Pancreas (tissue), 10 donors: Measurements from ENCODE around the gene BSPRY. TPM values are rescaled to one million over a fixed set of nuclear protein-coding genes. Genes with fewer than 3 reads are reported as not detected.
"Not testable (repeated sequence)": the region's sequence is repeated elsewhere in the genome, so short reads cannot be mapped to it uniquely, and the experiment has no call there.

Experiments
- ATAC-seq, 4 donors: fragments of 200-7000 bp; cut with Tn5 transposase; one replicate each; pipeline versions ENCODE4 v1.8.0 to v1.9.1; 2020; ENCODE audit warnings: mild to moderate bottlenecking in 4 of 4, moderate library complexity in 4 of 4
- DNase-seq, 6 donors: peaks; one replicate each; pipeline ENCODE4 v3.0.0-alpha.2; 2020
- FAIRE-seq: peaks from 2 replicates; lab custom pipeline; 2012; peaks lifted over from hg19 to GRCh38; lab: Jason Lieb, UNC
- H3K27ac ChIP-seq, 4 donors: fragments of 200-600 bp; sonication (generic); 1 replicate in 3 of 4; 2 replicates in 1 of 4; pipeline versions ENCODE4 v1.5.0 to v1.8.0; 2020
- H3K27me3 ChIP-seq, 4 donors: fragments of 200-600 bp; one replicate each; pipeline ENCODE4 v1.8.0; 2021
- H3K36me3 ChIP-seq, 3 donors: fragments of 200-600 bp; sonication (generic) in 1 of 3; one replicate each; pipeline versions ENCODE4 v1.5.0 to v1.8.0; 2020 to 2021
- H3K4me1 ChIP-seq, 3 donors: fragments of 200-600 bp; one replicate each; pipeline ENCODE4 v1.8.0; 2021
- H3K4me3 ChIP-seq, 4 donors: fragments of 200-600 bp; sonication (generic) in 2 of 4; one replicate each; pipeline versions ENCODE4 v1.5.0 to v1.8.0; 2020 to 2021
- H3K9me3 ChIP-seq, 4 donors: fragments of 200-600 bp; one replicate each; pipeline ENCODE4 v1.8.0; 2021
- CTCF ChIP-seq, 4 donors: fragments of 200-600 bp; sonication (generic) in 3 of 4; IDR thresholded peaks; one replicate each; pipeline versions ENCODE4 v1.5.0 to v1.8.0; 2021; ENCODE audit warnings: antibody characterized with exemption in 4 of 4
- WGBS, 2 donors: extraction: QIAGEN DNeasy Blood & Tissue Kit; methylation state at CpG; one replicate each; pipeline ENCODE4 v1.1.7; 2013; 5-methylcytosine and 5-hydroxymethylcytosine counted together
- intact Hi-C, 3 donors: fragments of 100-400 bp; cut with DNase I; formaldehyde crosslinking; loops; one replicate each; pipeline versions ENCODE4 v1.11.1 to v1.14.2; 2022
- polyA plus RNA-seq, 2 donors: library from polyadenylated mRNA; stranded (reverse); fragments of 200-250 nt; gene quantifications; one replicate each; pipeline ENCODE4 v1.2.3, GENCODE V29; 2013
- total RNA-seq, 6 donors: library from RNA; stranded (reverse); fragmentation: NEBNext Ultra II Directional in 4 of 6; extraction: Animal tissue kit (Norgen Biotek cat#: 25700) in 4 of 6; gene quantifications; one replicate each; pipeline versions ENCODE4 v1.2.1 to v1.2.4, GENCODE V29; 2021 to 2023
- donor health status: healthy with polysubstance abuse.
- donor health status: DM: no; HTN: no; CAD: no; lungs with moderate emphysema.
- donor health status: DM: no; HTN: no; CAD: no.
- donor health status: control.
- donor health status: control.
- donor health status: Bipolar disorder and iron deficiency.
- donor health status: DM: yes; HTN: yes; CAD: no.
- donor health status: DM: no; HTN: no; CAD: no.
- donor health status: DM: no; HTN: no; CAD: no.
- donor health status: DM: yes; HTN: yes; CAD: no.

Gene BSPRY
- total and polyA plus RNA-seq, 8 donors = 12.5 to 35.9 (median 21.3) TPM

DNA sequence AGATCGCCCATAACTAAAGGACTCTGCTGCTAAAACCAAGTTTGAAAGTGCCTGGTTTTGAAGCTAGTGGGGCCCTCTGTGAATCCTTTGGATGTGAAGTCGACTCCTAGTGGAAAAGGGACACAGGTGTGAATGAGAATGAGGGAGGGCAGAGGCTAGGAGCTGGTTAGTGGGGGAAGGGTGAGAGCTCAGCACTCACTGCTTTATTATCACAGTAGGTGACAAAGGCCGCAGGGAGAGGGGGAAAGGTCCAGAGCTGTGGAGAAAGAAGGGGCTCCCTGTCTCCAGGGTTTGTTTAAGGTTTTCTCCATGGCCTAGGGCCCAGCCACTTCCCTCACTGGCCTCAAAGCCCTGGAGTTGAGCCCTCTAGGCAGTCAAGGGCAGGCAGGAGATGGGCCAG is 23.9 kb downstream of the BSPRY start:
- no peak for FAIRE-seq
- H3K27me3 ChIP-seq = no peaks in the 10 kb centered on the region
- H3K27ac ChIP-seq = peak overlapping the region in 1 of 4 donors; percentile 35
- intact Hi-C loops = no loop called here
- H3K36me3 ChIP-seq = peaks cover 0 to 15% (median 0%) of the 10 kb centered on the region in 3 donors
- H3K9me3 ChIP-seq = no peaks in the 10 kb centered on the region
- WGBS, 2 donors = 34 to 46% methylated on average over 3 of the region's 3 CpGs
- no peak for DNase-seq
- no peak for ATAC-seq
- peaks cover 27 to 48% (median 44%) of the 10 kb centered on the region in 3 donors for H3K4me1 ChIP-seq
- no peak for TF ChIP-seq CTCF (IDR thresholded peaks at IDR 0.05)
- H3K4me3 ChIP-seq = no peak overlapping the region

DNA sequence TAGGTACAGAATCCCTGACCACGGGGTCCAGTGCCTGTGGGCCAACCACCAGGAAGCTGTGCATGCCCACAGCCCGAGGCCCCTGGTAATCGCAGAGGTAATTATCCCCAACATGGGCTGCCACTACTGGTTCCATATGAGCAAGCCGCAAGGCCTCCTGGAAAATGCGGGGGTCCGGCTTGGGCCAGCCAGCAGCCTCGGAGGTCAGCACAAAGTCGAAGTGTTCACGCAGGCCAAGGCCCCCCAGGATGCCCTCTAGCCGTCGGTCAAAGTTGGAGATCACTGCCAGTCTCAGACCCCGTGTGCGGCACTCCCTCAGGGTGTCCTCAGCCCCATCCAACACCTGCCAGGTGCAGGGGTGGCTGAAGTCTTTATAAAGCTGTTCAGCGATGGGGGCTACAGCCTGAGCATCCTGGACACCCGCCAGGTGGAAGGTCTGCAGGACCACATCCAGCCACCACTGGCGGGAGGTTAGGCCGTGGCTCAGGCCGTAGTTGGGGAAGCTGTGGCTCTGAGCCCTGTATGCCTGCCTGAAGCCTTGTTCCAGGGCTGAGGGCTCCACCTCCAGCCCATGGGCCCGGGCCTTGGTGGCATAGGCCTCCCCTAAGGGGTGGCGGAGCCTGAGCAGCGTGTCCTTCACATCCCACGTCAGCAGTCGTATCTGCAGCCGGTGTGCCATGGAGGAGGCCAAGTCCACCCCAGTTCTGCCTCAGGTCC is 24.5 kb downstream of the BSPRY start:
- H3K4me3 ChIP-seq = no peak overlapping the region
- FAIRE-seq = no peak
- no peak for ATAC-seq
- H3K27me3 ChIP-seq = no peaks in the 10 kb centered on the region
- DNase-seq = peak in 2 of 6 donors; percentile 65 to 77
- intact Hi-C loops = no loop called here
- peak overlapping the region in 1 of 4 donors; percentile 35 for H3K27ac ChIP-seq
- 59 to 63% methylated on average over 24 of the region's 24 CpGs for WGBS, 2 donors
- H3K9me3 ChIP-seq = no peaks in the 10 kb centered on the region
- peaks cover 0 to 15% (median 0%) of the 10 kb centered on the region in 3 donors for H3K36me3 ChIP-seq
- TF ChIP-seq CTCF (IDR thresholded peaks at IDR 0.05) = no peak
- peaks cover 33 to 52% (median 50%) of the 10 kb centered on the region in 3 donors for H3K4me1 ChIP-seq

- Histone ChIP-seq H3K27me3 (no peaks in the 10 kb centered on the region), H3K9me3 (no peaks in the 10 kb centered on the region), H3K4me3 (peak overlapping the region; percentile 72 to 91 (median 79)), H3K27ac (peak overlapping the region; percentile 93 to 97 (median 94)), H3K36me3 (peaks cover 0 to 15% (median 0%) of the 10 kb centered on the region in 3 donors), H3K4me1 (peaks cover 33 to 58% (median 48%) of the 10 kb centered on the region in 3 donors)
- no peak for FAIRE-seq
- TF ChIP-seq CTCF (IDR thresholded peaks at IDR 0.05) = no peak
- peak in 2 of 6 donors; percentile 51 to 61 for DNase-seq
- peak; percentile 26 to 38 (median 34) for ATAC-seq
- 36 to 38% methylated on average over 6 of the region's 6 CpGs for WGBS, 2 donors
- intact Hi-C loops = no loop called here
Measured at GRCh38 chr9:113375057-113376023, 26.0 kb downstream of the BSPRY start.

DNA sequence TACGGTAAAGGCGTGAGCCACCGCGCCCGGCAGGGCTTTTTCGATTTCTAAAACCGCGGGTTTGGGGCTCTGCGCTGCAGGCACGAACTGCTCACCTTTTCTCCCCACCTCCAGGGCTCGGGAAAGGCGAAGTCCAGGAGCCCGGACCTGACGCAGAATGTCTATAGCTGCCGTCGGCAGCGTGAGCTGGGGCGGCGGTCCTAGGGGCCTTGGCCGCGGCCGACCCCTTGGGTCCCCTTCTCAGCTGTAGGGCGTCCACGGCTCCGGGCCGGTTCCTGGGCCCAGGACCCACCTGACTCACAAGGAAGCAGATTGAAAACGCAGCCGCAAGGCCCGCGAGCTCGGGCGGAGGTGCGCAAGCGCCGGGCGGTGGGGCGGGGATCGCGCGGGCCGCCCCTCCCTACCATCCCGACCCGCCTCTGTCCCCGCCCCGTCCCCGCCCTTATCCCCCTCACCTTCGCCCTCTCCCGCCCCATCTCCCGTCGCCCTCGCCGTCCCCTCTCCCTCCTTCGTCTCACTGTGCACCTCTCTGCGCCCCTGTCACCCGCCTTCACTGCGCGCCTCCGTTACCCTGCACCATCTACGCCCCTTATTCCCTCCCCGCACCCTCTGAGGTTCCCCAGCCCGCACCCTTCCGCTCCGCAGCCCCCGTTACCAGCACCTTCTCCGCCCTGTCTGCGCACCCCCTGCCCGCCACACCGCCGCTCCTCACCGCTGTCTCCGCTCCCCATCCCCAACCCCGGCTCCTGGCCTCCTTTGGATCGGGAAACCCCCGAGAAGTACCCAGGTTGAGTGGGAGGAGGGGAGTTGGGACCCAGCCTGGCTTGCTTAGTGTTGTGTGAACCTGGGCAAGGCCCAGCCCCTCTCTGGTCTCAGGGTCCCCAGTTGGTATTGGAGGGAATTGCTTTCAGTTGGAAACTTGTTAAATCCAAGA is 27.6 kb downstream of the BSPRY start, which contains the start of gene HDHD3:
Gene HDHD3 (minus strand): TSS at position 353 of the 934 bp plus-strand sequence. CDS start 2,632 bp downstream, outside the sequence.
- intact Hi-C loops = no loop called here
- Histone ChIP-seq H3K4me3 (peak within 1 kb of the TSS; percentile 72 to 91 (median 79)), H3K36me3 (peaks cover 0 to 15% (median 0%) of the 10 kb centered on the region in 3 donors), H3K9me3 (no peaks in the 10 kb centered on the region), H3K27me3 (no peaks in the 10 kb centered on the region), H3K27ac (peak within 1 kb of the TSS; percentile 93 to 97 (median 94)), H3K4me1 (peaks cover 34 to 61% (median 56%) of the 10 kb centered on the region in 3 donors)
- WGBS, 2 donors = 1% methylated on average over 47 to 74 of the region's 74 CpGs
- ATAC-seq (peak; percentile 79 to 91 (median 86)), FAIRE-seq (no peak), DNase-seq (peak; percentile 89 to 95 (median 91))
- TF ChIP-seq CTCF (IDR thresholded peaks at IDR 0.05) = no peak

DNA sequence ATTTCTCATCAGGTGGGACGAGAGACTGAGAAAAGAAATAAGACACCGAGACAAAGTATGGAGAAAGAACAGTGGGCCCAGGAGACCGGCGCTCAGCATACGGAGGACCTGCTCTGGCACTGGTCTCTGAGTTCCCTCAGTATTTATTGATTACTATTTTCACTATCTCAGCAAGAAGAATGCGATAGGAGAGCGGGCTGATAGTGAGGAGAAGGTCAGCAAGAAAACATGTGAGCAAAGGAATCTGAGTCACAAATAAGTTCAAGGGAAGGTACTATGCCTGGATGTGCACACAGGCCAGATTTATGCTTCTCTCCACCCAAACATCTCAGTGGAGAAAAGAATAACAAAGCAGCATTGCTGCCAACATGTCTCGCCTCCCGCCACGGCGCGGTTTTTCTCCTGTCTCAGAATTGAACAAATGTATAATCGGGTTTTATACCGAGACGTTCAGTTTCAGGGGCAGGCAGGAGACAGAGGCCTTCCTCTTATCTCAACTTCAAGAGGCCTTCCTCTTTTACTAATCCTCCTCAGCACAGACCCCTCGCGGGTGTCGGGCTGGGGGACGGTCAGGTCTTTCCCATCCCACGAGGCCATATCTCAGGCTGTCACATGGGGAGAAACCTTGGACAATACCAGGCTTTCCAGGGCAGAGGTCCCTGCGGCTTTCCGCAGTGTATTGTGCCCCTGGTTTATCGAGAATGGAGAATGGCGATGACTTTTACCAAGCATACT is 29.9 kb downstream of the BSPRY start:
- peaks cover 41 to 60% (median 54%) of the 10 kb centered on the region in 3 donors for H3K4me1 ChIP-seq
- 14% methylated on average over 24 of the region's 24 CpGs for WGBS, 2 donors
- H3K27ac ChIP-seq = peak overlapping the region; percentile 17 to 95 (median 60)
- ATAC-seq, H3K27me3 ChIP-seq, intact Hi-C loops, H3K4me3 ChIP-seq, H3K9me3 ChIP-seq, FAIRE-seq, H3K36me3 ChIP-seq: not testable (repeated sequence)
- DNase-seq = peak in 1 of 6 donors; percentile 55

DNA sequence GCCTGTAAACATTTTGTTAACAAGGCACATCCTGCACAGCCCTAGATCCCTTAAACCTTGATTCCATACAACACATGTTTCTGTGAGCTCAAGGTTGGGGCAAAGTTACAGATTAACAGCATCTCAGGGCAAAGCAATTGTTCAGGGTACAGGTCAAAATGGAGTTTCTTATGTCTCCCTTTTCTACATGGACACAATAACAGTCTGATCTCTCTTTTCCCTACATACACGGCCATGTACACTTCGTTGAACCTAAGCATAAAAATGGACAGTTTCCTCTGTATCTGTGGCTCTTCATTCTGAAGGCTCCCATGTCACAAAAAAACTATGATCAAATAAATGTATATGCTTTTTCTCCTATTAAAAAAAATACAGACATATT is 30.5 kb downstream of the BSPRY start:
- intact Hi-C loops = not testable (repeated sequence)
- peak overlapping the region in 3 of 4 donors; percentile 17 to 95 (median 88) for H3K27ac ChIP-seq

More for the DNA sequence above, 30.5 kb downstream of the BSPRY start:
- not testable (repeated sequence) for FAIRE-seq, H3K36me3 ChIP-seq, H3K27me3 ChIP-seq, DNase-seq, H3K9me3 ChIP-seq, H3K4me3 ChIP-seq, ATAC-seq
- WGBS, 2 donors = 41 to 44% methylated on average over 2 of the region's 2 CpGs
- peaks cover 41 to 57% (median 52%) of the 10 kb centered on the region in 3 donors for H3K4me1 ChIP-seq
